ENCODE results near the gene GAN. TPM values are rescaled to one million over a fixed set of nuclear protein-coding genes. Genes with fewer than 3 reads are reported as not detected.
"Not testable (repeated sequence)": the region's sequence is repeated elsewhere in the genome, so short reads cannot be mapped to it uniquely, and the experiment has no call there.

GAN gene
- total RNA-seq, 2 experiments from 2014 or later: 13.6 to 14.5 TPM

DNA sequence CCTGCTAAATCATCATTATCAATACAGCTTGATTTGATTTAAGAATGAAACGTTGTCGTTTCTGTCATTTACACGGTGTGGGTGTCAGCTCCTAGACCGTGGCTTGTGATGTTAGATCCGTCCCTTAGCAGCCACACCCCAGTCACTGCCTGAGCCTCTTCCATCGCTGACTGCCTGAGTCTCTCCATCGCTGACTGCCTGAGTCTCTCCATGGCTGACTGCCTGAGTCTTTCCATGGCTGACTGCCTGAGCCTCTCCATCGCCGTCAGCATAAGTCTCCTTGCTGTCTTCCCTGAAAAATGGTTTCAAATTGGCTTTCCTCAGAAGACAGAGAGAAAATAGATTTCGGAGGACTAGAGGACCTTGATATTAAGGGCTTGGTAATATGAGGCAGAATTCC lies 76.1 kb downstream of the GAN start:
- intact Hi-C loops (cut with micrococcal nuclease): no loop called here
- Mint-ChIP-seq H3K27ac (no peak overlapping the region), H3K27me3 (no peaks in the 10 kb centered on the region), H3K4me3 (no peak overlapping the region), H3K9me3 (no peaks in the 10 kb centered on the region), H3K36me3 (peaks cover 5% of the 10 kb centered on the region), H3K4me1 (ENCODE audit: low read depth) (no peaks in the 10 kb centered on the region)
- ChIA-PET POLR2A (no interaction called here), CTCF (no interaction called here)
- DNase-seq: no peak

DNA sequence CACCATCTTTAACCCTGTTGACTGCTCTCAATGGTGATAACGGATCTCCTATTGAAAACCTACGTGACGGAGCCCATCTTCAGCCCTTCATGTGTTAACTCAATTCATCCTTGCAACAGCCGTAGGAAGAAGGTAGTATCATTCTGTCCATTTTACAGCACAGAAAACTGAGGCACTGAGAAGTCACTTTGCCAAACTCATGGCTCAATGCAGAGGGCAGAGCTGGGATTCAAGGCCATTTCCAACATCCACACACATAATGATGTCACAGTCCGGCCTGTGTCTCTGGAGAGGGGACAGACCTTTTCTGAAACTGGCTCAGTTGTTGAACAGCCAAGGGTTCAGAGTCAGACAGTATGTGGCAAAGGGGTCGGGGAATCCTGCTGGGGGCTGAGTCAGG lies 77.2 kb downstream of the GAN start:
- no peaks in the 10 kb centered on the region for H3K27me3 Mint-ChIP-seq
- no peaks in the 10 kb centered on the region for H3K9me3 Mint-ChIP-seq
- H3K36me3 Mint-ChIP-seq: peaks cover 5% of the 10 kb centered on the region
- POLR2A ChIA-PET: no interaction called here
- CTCF ChIA-PET: no interaction called here
- H3K4me1 Mint-ChIP-seq (ENCODE audit: low read depth): no peaks in the 10 kb centered on the region
- no peak for DNase-seq
- H3K4me3 Mint-ChIP-seq: no peak overlapping the region
- H3K27ac Mint-ChIP-seq: no peak overlapping the region
- intact Hi-C loops (cut with micrococcal nuclease): no loop called here

DNA sequence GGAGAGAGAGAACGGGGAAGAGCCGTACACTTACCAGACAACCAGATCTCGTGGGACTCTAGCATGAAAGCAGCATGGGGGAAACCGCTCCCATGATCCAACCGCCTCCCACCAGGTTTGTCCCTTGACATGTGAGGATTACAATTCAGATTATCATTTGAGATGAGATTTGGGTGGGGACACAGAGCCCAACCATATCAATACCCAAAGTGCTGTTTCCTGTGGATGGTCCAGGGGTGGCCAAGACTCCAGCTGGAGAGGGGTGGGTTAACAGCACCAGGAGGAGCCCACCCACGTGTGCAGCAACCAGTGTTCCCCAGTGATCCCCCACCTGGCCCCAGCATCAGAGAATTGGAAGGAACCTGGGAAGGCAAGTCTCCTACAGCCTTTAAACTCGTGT lies 79.7 kb downstream of the GAN start:
- no peak for DNase-seq
- Mint-ChIP-seq H3K27ac (no peak overlapping the region), H3K4me3 (no peak overlapping the region), H3K36me3 (peaks cover 5% of the 10 kb centered on the region), H3K4me1 (ENCODE audit: low read depth) (no peaks in the 10 kb centered on the region), H3K27me3 (no peaks in the 10 kb centered on the region), H3K9me3 (no peaks in the 10 kb centered on the region)
- intact Hi-C loops (cut with micrococcal nuclease): no loop called here
- ChIA-PET POLR2A (no interaction called here), CTCF (interaction anchor here (1.4 to 1.5 kb wide), 2 partner anchors 8 to 27 kb away, joined by 3 to 4 read pairs; no protein-coding TSS in a partner anchor)

DNA sequence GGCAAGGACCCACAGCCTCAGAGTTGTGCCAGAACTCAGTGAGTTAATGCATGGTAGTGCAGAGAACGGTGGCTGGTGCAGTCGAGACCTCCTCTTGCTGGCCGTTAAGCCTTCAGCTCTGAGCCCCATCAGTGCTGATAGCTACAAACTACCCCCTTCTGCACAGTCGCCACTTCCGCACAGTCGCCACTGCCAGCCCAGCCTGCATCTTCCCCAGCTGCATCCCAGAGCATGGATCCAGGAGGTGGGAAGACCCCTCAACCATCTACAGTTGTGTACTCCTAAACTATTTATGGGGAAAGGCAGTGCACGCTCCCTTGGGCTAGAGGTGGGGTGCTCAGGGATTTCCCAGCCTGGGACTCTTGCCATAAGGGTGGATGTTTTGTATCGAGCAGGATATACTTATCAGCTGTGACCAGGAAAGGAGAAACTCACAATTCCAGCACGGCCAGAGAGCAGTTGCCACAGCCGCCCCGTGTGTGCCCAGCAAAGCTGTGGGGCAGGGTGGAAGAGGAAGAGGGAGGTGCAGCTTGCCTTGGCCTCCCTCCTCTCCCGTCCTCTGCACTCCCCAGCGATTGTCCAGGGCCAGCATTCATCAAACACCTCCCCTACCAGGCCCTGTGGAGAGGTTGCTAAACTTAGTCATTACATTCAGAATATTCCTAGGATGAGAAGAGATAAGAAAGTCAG lies 80.3 kb downstream of the GAN start:
- no peaks in the 10 kb centered on the region for H3K27me3 Mint-ChIP-seq
- no peak overlapping the region for H3K4me3 Mint-ChIP-seq
- H3K27ac Mint-ChIP-seq: no peak overlapping the region
- ChIA-PET POLR2A (no interaction called here), CTCF (interaction anchor here (1.4 to 1.6 kb wide), 2 partner anchors 9 to 28 kb away, joined by 4 to 6 read pairs; no protein-coding TSS in a partner anchor)
- intact Hi-C loops (cut with micrococcal nuclease): no loop called here
- DNase-seq: no peak
- H3K9me3 Mint-ChIP-seq: peaks cover 3% of the 10 kb centered on the region
- no peaks in the 10 kb centered on the region for H3K4me1 Mint-ChIP-seq (ENCODE audit: low read depth)
- peaks cover 5% of the 10 kb centered on the region for H3K36me3 Mint-ChIP-seq

DNA sequence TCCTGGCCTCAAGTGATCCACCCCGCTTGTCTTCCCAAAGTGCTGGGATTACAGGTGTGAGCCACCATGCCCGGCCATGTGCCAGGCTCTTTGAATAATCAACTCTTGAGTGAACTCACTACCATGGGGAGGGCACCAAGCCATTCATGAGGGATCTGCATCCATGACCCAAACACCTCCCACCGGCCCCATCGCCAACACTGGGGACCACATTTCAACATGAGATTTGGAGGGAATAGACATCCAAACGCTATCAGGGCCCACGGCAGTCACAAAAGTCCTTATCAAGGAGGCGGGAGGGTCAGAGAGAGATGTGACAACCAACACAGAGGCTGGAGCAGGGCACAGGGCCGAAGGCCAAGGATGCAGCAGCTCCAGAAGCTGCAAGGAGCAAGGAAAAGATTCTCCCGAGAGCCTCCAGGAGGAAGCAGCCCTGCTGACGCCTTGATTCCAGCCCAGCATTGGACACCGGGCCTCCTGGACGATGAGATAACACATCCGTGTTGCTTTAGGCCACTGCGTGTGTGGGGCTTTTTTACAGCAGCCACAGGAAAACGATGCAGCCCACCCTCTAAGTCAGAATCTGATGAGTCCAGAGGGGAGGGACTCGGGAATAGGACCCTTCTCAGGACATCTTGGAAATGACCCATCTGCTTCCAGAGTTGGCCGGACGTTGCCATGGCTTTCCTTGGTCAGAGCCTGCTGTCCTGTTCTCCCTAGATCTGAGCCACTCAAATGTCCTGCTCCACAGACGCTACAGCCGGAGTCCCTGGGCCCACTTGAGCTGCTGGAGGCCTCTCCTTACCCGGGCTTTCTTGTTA lies 82.5 kb downstream of the GAN start:
- ChIA-PET POLR2A (no interaction called here), CTCF (no interaction called here)
- H3K27me3 Mint-ChIP-seq: no peaks in the 10 kb centered on the region
- intact Hi-C loops (cut with micrococcal nuclease): no loop called here
- H3K36me3 Mint-ChIP-seq: no peaks in the 10 kb centered on the region
- H3K4me1 Mint-ChIP-seq (ENCODE audit: low read depth): no peaks in the 10 kb centered on the region
- no peak overlapping the region for H3K4me3 Mint-ChIP-seq
- H3K27ac Mint-ChIP-seq: no peak overlapping the region
- peaks cover 5% of the 10 kb centered on the region for H3K9me3 Mint-ChIP-seq
- no peak for DNase-seq

DNA sequence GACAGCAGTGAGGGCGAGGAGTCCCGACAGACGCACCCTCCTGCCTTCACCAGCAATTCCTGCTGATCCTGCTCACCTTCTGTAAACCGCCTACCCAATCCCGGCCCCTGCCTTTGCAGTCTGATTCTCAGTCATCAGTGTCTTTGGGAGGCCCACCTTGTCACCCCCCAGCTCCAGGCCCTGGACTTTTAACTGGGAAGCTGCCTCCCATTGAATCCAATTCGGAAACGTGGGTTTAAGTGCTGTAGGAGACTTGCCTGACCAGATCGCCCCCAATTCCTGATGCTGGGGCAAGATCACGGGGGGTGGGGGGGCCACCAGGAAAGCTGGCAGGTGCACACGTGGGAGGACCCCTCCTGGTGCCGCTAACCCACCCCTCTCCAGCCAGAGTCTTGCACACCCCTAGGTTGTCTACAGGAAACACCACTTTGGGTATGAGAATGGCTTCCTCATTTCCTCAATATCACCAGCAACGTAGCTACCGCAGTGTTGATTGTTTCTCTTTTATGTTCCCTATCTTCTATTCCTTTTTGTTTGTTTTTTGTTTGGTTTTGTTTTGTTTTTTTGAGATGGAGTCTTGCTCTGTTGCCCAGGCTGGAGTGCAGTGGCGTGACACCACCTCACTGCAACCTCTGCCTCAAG lies 83.2 kb downstream of the GAN start:
- DNase-seq: no peak
- H3K4me3 Mint-ChIP-seq: no peak overlapping the region
- peaks cover 5% of the 10 kb centered on the region for H3K9me3 Mint-ChIP-seq
- H3K4me1 Mint-ChIP-seq (ENCODE audit: low read depth): no peaks in the 10 kb centered on the region
- intact Hi-C loops (cut with micrococcal nuclease): no loop called here
- POLR2A ChIA-PET: no interaction called here
- CTCF ChIA-PET: no interaction called here
- H3K27ac Mint-ChIP-seq: no peak overlapping the region
- no peaks in the 10 kb centered on the region for H3K36me3 Mint-ChIP-seq
- no peaks in the 10 kb centered on the region for H3K27me3 Mint-ChIP-seq

DNA sequence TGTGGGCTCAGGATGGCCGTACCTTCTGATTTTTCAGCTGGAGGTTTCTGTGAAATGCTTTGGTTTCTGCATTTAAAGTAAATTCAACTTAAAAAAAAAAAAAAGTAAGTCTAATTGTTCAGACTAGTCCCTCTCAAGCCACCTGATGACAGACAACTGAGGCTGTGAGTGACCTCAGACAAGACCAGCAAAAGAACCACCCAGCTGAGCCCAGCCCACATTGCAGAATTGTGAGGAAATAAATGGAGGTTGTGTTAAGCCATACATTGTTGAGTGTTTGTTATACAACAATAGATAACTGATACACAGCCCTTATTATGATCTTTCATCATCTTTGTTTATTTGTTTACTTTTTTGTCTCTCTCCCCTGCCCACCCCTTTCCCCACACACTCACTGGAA lies 85.1 kb downstream of the GAN start:
- H3K4me1 Mint-ChIP-seq (ENCODE audit: low read depth): no peaks in the 10 kb centered on the region
- no peak overlapping the region for H3K27ac Mint-ChIP-seq

DNA sequence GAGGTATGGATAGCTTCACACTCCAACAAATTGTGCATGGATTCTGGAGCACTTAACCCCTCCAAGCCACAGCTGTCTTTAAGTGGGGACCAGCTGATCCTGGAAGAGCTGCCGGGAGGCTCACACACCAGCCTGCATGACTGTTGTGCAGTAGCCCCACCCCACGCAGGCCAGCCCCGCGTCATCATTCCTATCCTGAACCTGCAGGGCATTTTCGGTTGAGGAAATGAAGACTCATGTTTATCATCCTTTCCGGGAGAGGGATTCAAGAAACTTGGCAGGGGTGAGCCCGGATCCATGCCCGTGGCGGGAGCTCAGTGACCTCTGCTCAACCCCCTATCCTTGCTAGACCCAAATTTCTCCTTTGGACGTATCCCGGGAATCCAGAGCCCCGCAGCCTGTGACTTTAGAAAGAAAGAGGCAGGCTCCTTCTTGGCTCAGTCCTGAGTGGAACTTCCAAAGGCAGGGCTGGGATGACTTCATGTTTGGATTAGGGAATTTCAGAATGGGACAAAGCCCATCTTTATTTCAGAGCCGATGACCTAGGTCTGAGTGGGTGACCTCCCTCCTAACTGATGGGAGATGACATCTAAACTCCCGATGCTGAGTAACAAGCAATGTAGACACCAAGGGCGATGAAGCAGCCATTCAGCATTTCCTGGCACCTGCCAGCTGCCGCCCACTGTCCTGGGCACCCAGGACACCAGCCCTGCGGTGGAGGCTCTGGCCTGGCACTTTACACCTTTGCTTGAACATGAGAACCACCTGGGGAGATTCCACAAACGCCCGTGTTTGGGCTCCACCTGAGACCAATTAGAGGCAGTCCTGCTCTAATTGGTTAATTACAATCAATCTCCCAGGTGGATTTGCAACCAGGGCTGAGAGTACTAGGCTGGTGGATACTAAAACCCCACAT lies 86.5 kb downstream of the GAN start:
- H3K36me3 Mint-ChIP-seq: no peaks in the 10 kb centered on the region
- no peaks in the 10 kb centered on the region for H3K4me1 Mint-ChIP-seq (ENCODE audit: low read depth)
- DNase-seq: no peak
- no peaks in the 10 kb centered on the region for H3K27me3 Mint-ChIP-seq
- CTCF ChIA-PET: interaction anchor here (0.7 to 2.8 kb wide), 8 partner anchors 19 to 336 kb away, joined by 3 to 11 read pairs (median 4); no protein-coding TSS in a partner anchor
- no peak overlapping the region for H3K4me3 Mint-ChIP-seq
- no peak overlapping the region for H3K27ac Mint-ChIP-seq
- peaks cover 5% of the 10 kb centered on the region for H3K9me3 Mint-ChIP-seq
- intact Hi-C loops (cut with micrococcal nuclease): no loop called here
- POLR2A ChIA-PET: no interaction called here

More for the DNA sequence above, 85.1 kb downstream of the GAN start:
- ChIA-PET POLR2A (no interaction called here), CTCF (interaction anchor here (1.1 to 2.8 kb wide), 5 partner anchors 18 to 330 kb away, joined by 4 to 11 read pairs (median 5); no protein-coding TSS in a partner anchor)
- H3K4me3 Mint-ChIP-seq: no peak overlapping the region
- no peaks in the 10 kb centered on the region for H3K27me3 Mint-ChIP-seq
- no peaks in the 10 kb centered on the region for H3K36me3 Mint-ChIP-seq
- peaks cover 5% of the 10 kb centered on the region for H3K9me3 Mint-ChIP-seq
- no peak for DNase-seq
- intact Hi-C loops (cut with micrococcal nuclease): no loop called here

DNA sequence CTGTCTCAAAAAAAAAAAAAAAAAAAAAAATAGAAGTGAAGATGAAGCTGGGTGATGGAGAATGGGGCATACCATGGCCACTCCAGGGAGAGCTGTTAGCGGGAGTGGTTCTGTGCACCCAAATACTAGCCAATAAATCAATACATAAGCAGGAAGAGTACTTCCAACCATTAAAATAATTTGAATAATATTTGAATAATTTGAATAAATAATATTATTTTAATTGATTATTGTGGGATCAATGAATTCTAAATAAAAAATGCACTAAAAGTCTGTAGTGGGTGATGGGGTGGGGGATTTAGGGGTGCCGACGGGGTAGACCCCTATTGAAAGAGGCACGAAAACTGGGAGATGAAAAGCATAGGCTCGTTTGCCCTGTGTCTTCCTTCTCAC lies 88.4 kb downstream of the GAN start:
- H3K36me3 Mint-ChIP-seq: no peaks in the 10 kb centered on the region
- no peak overlapping the region for H3K27ac Mint-ChIP-seq
- POLR2A ChIA-PET: no interaction called here
- H3K4me3 Mint-ChIP-seq: no peak overlapping the region
- peaks cover 5% of the 10 kb centered on the region for H3K9me3 Mint-ChIP-seq
- intact Hi-C loops (cut with micrococcal nuclease): loop anchor here (1.0 to 2.0 kb wide), 4 partner anchors 214 to 335 kb away; no protein-coding TSS in a partner anchor
- no peaks in the 10 kb centered on the region for H3K27me3 Mint-ChIP-seq
- no peak for DNase-seq
- H3K4me1 Mint-ChIP-seq (ENCODE audit: low read depth): no peaks in the 10 kb centered on the region
- CTCF ChIA-PET: interaction anchor here (0.6 to 4.0 kb wide), 11 partner anchors 9 to 336 kb away, joined by 3 to 44 read pairs (median 4); no protein-coding TSS in a partner anchor

DNA sequence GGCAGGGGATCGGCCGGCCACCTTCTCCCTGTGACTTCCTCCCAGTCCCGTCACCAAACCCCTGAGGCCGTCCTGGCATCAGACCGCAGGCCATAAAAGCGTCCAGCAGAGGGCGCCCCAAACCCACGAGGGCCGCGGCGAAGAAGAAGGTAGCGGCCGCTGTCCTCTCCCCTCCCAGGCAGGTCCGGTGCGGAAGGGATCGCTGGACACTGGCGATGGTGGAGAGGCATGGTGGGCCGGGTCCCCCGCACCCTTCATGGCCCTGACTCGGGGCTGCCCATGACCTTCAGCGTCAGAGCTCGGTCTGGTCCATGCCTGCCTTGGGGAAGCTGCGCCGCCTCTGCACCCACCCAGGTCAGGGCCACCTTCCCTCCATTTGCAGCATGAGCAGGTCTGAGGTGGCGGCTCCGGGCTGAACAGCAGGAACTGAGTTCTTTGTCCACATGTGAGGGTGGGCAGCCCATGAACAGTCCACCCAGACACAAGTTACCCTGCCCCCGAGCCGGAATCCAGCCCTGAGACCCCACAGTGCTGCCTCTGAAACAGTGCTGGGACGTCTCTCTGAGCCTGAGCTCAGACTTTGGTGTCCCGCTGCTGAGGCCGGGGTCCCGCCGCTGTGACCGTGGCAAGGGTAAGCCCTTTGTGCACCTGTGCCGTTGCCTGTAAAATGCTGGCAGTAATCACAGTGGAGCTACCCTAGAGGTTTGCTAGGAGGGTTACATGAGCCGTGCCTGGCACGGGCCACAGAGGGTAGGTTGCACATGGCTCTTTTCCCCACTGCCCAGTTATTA lies 89.0 kb downstream of the GAN start:
- CTCF ChIA-PET: interaction anchor here (0.6 to 4.0 kb wide), 22 partner anchors 8 to 337 kb away, joined by 3 to 44 read pairs (median 4); no protein-coding TSS in a partner anchor
- intact Hi-C loops (cut with micrococcal nuclease): loop anchor here (1.0 to 2.0 kb wide), 4 partner anchors 213 to 335 kb away; no protein-coding TSS in a partner anchor
- Mint-ChIP-seq H3K4me1 (ENCODE audit: low read depth) (no peaks in the 10 kb centered on the region), H3K9me3 (peaks cover 5% of the 10 kb centered on the region), H3K27me3 (no peaks in the 10 kb centered on the region), H3K36me3 (no peaks in the 10 kb centered on the region), H3K27ac (no peak overlapping the region), H3K4me3 (no peak overlapping the region)
- POLR2A ChIA-PET: no interaction called here
- DNase-seq: peak; percentile 89

DNA sequence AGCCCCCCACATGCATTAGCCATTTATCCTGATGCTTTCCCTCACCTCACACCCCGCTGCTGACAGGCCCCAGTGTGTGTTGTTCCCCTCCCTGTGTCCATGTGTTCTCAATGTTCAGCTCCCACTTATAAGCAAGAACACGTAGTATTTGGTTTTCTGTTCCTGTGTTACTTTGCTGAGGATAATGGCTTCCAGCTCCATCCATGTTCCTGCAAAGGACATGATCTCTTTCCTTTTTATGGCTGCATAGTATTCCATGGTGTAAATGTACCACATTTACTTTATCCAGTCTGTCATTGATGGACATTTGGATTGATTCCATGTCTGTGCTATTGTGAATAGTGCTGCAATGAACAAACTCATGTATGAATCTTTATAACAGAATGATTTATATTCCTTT lies 90.2 kb downstream of the GAN start:
- H3K27me3 Mint-ChIP-seq; H3K4me1 Mint-ChIP-seq (ENCODE audit: low read depth); POLR2A ChIA-PET; DNase-seq; H3K4me3 Mint-ChIP-seq; H3K36me3 Mint-ChIP-seq; H3K27ac Mint-ChIP-seq; H3K9me3 Mint-ChIP-seq; intact Hi-C loops (cut with micrococcal nuclease): not testable (repeated sequence)
- CTCF ChIA-PET: interaction anchor here (1.0 to 4.0 kb wide), 6 partner anchors 9 to 334 kb away, joined by 5 to 44 read pairs (median 11); no protein-coding TSS in a partner anchor

Measured in activated CD4-positive, alpha-beta memory T cell treated with anti-CD3 and anti-CD28 coated beads for 36 hours (primary cell).